GOT3 (cell line): ENCODE results near the gene GIPC1.

Experiments
- DNase-seq: peaks from one replicate; lab custom pipeline; 2025; ENCODE audit warnings: mixed read lengths; lab: John Stamatoyannopoulos, UW

GIPC1 gene

DNA sequence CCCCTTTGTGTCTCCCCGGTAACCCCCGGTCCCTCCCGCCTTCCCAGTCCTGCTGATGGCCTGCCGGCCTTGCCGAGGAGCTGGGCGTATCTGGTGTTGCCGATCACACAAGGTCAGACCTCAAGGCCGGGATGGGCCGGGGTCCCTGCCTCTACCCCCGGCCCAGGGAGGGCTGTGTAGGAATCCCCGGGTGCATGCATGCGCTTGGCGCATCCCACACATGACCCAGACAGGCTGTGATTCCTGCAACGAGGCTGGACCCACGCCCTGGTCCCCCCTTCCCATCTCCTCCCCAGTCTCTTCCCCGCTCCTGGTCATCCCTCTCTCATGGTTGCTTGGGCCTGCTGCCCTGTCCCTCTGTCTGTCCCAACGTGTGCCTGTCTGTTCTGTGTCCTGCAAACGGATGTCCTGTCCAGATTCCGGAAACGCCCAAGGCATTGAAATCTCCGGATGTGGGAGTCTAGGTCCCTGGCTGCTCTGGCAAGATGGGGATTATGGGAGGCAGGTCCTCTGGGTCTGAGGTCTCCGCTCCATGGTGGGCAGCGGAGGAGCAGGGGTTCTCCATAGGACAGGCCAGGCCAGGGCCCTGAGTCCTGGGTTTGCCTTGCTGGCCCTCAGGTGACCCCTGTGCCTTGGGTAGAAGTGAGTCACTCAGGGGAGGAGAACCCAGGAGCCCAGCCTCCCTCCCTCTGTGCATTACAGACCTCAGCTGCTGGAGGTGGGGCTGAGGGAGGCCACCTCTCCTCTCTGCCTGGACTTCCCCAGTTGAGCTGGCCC lies 61.2 kb downstream of the GIPC1 start:
- DNase-seq = no peak

DNA sequence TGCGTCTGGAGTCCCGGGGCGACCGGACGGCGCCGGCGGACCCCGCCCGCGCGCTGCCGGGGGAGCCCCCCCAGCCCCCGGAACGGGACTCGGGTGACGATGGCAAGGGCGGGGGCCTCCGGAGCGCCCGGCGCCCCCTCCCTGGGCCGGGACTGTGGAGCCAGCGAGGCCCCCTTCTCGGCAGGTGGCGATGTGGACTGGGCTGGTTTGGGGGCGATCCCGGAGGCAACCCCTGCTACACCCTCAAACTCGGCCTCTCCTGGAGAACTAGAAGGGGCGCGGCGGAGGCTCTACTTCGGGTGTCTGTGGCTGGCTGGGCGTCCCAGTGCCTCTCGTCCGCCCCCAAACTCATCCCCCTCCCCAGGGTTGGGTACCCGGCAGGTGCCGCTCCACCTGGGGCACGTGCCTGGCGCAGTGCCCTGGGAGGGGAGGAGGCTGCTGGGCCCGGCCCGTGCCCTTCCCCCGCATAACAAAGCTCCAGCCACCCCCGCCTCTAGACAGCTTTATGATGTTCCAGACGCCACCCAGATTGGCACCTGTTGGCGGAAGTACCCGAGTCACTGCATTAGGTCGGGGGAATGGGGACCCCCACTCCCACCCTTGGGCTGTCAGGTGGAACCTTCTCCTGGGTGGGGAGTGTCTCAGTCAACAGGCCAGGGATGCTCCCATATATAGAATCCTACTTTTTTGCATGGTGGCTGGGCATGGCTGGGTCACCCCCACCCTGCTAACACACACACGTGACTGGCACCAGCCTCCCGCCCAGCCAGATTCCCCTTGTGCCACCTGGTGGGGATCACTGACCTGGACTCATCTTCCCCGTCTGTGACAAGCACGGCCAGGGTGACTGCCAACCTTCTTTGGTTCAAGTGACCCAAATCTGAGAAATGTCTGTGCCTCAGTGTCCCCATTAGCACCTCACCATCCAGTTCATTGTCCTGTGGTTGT lies 62.1 kb downstream of the GIPC1 start:
- no peak for DNase-seq

GRCh38 chr19:14432791-14433553 lies 63.0 kb downstream of the GIPC1 start, which contains the start of gene PKN1:
TSS of gene PKN1 (plus strand) at chr19:14433306. CDS start at chr19:14433522, 216 bp downstream.
- DNase-seq = no peak

- no peak for DNase-seq
Measured at GRCh38 chr19:14430712-14431111, 65.2 kb downstream of the GIPC1 start.

GRCh38 chr19:14428882-14429416 lies 67.0 kb downstream of the GIPC1 start:
- no peak for DNase-seq
